BJ (cell line): ENCODE data around the gene KIRREL3. TPM values are rescaled to one million over a fixed set of nuclear protein-coding genes. Genes with fewer than 3 reads are reported as not detected.

Experiments
- CTCF ChIA-PET: fragments of 350-600 bp; formaldehyde crosslinking; extraction: SDS; loops from one replicate; lab custom pipeline; 2021; ENCODE audit warnings: antibody characterized with exemption, inconsistent platforms; lab: Yijun Ruan, JAX
- POLR2A ChIA-PET: fragments of 300-600 bp; sonication (Branson Sonifier 250); formaldehyde crosslinking; extraction: SDS; loops from one replicate; lab custom pipeline; 2021; ENCODE audit warnings: antibody characterized with exemption; lab: Charles Lee
- DNase-seq: peaks from one replicate; pipeline ENCODE4 v3.0.0-alpha.2; 2011; ENCODE audit warnings: low read depth
- H3K27me3 ChIP-seq: 2 replicates; pipeline ENCODE4 v1.6.0; 2011; ENCODE audit warnings: low read length; ENCODE audit not compliant: control insufficient read depth, insufficient read depth
- H3K36me3 ChIP-seq: 2 replicates; pipeline ENCODE4 v1.5.1; 2011; ENCODE audit warnings: low read length; ENCODE audit not compliant: control insufficient read depth, insufficient read depth
- H3K4me3 ChIP-seq: 2 replicates; pipeline ENCODE4 v1.5.1; 2011; ENCODE audit warnings: low read depth, mild to moderate bottlenecking, control low read depth, low read length
- CTCF ChIP-seq: IDR thresholded peaks from 2 replicates; pipeline ENCODE4 v1.5.1; 2011; ENCODE audit warnings: low read depth, mild to moderate bottlenecking, control low read depth, inconsistent platforms, low read length, moderate library complexity; ENCODE audit not compliant: insufficient read depth
- polyA plus RNA-seq: library from polyadenylated mRNA; depleted of rRNA; stranded (reverse); fragments of >200 nt; gene quantifications from 2 replicates; pipeline ENCODE4 v1.2.3, GENCODE V29; 2011

KIRREL3 gene
- polyA plus RNA-seq, 1 experiment = 19.6 TPM

GRCh38 chr11:126588630-126589491, 411.7 kb downstream of the KIRREL3 start:
- no peaks in the 10 kb centered on the region for H3K36me3 ChIP-seq
- H3K4me3 ChIP-seq = no peak overlapping the region
- POLR2A ChIA-PET = no interaction called here
- TF ChIP-seq CTCF = no peak
- no peaks in the 10 kb centered on the region for H3K27me3 ChIP-seq
- no peak for DNase-seq
- CTCF ChIA-PET = interaction anchor here (1.7 kb wide), 1 partner anchor 402 kb away, joined by 6 read pairs; no protein-coding TSS in a partner anchor

GRCh38 chr11:126587541-126587940, 413.0 kb downstream of the KIRREL3 start:
- ChIA-PET POLR2A (interaction anchor here (0.6 kb wide), 1 partner anchor 84 kb away, joined by 12 read pairs; no protein-coding TSS in a partner anchor), CTCF (no interaction called here)
- Histone ChIP-seq H3K27me3 (no peaks in the 10 kb centered on the region), H3K4me3 (no peak overlapping the region), H3K36me3 (no peaks in the 10 kb centered on the region)
- no peak for TF ChIP-seq CTCF
- DNase-seq = no peak

GRCh38 chr11:126585774-126586491, 414.6 kb downstream of the KIRREL3 start:
- ChIA-PET CTCF (interaction anchor here (0.5 to 1.4 kb wide), 5 partner anchors 14 to 1761 kb away, joined by 3 to 5 read pairs (median 3); no protein-coding TSS in a partner anchor), POLR2A (no interaction called here)
- H3K4me3 ChIP-seq = peak overlapping the region; percentile 17
- no peak for TF ChIP-seq CTCF
- H3K27me3 ChIP-seq = no peaks in the 10 kb centered on the region
- peak; percentile 87 for DNase-seq
- H3K36me3 ChIP-seq = no peaks in the 10 kb centered on the region

GRCh38 chr11:126585388-126585773, 415.2 kb downstream of the KIRREL3 start:
- Histone ChIP-seq H3K36me3 (no peaks in the 10 kb centered on the region), H3K4me3 (peak overlapping the region; percentile 17; the same call in 1 of the 2 replicates), H3K27me3 (no peaks in the 10 kb centered on the region)
- POLR2A ChIA-PET = no interaction called here
- CTCF ChIA-PET = interaction anchor here (1.4 kb wide), 2 partner anchors 15 to 22 kb away, joined by 3 to 5 read pairs; no protein-coding TSS in a partner anchor
- no peak for DNase-seq
- TF ChIP-seq CTCF = no peak
